Suppressor macrophage treated with lipopolysaccharide for 4 hours (primary cell): Measurements from ENCODE around the gene PPP6R3.
"Not testable (repeated sequence)": the region's sequence is repeated elsewhere in the genome, so short reads cannot be mapped to it uniquely, and the experiment has no call there.

Experiments
- DNase-seq: peaks from one replicate; pipeline ENCODE4 v3.0.0-alpha.2; 2020

Gene PPP6R3

GRCh38 chr11:68459886-68460740 is 439 bp upstream of the PPP6R3 start:
- peak; percentile 98 for DNase-seq

- no peak for DNase-seq
Measured at GRCh38 chr11:68461575-68461917, 994 bp downstream of the PPP6R3 start.

GRCh38 chr11:68463714-68464113 is 3.2 kb downstream of the PPP6R3 start:
- no peak for DNase-seq

- no peak for DNase-seq
Measured at GRCh38 chr11:68467201-68467834, 6.8 kb downstream of the PPP6R3 start.

GRCh38 chr11:68468217-68468828 is 7.8 kb downstream of the PPP6R3 start:
- no peak for DNase-seq

GRCh38 chr11:68469122-68469521 is 8.6 kb downstream of the PPP6R3 start:
- no peak for DNase-seq

GRCh38 chr11:68469642-68470041 is 9.1 kb downstream of the PPP6R3 start:
- no peak for DNase-seq

- no peak for DNase-seq
Measured at GRCh38 chr11:68470304-68470811, 9.8 kb downstream of the PPP6R3 start.

GRCh38 chr11:68471360-68472340 is 11.1 kb downstream of the PPP6R3 start:
- peak; percentile 85 for DNase-seq

GRCh38 chr11:68472778-68473177 is 12.2 kb downstream of the PPP6R3 start:
- DNase-seq: no peak

GRCh38 chr11:68473693-68474092 is 13.1 kb downstream of the PPP6R3 start:
- DNase-seq: no peak

GRCh38 chr11:68475626-68476025 is 15.1 kb downstream of the PPP6R3 start:
- not testable (repeated sequence) for DNase-seq

- DNase-seq: no peak
Measured at GRCh38 chr11:68479390-68479789, 18.8 kb downstream of the PPP6R3 start.

GRCh38 chr11:68480193-68480592 is 19.6 kb downstream of the PPP6R3 start:
- no peak for DNase-seq

GRCh38 chr11:68480852-68481510 is 20.4 kb downstream of the PPP6R3 start:
- no peak for DNase-seq

- DNase-seq: no peak
Measured at GRCh38 chr11:68481579-68482240, 21.2 kb downstream of the PPP6R3 start.

- no peak for DNase-seq
Measured at GRCh38 chr11:68488623-68489022, 28.1 kb downstream of the PPP6R3 start.

- no peak for DNase-seq
Measured at GRCh38 chr11:68495220-68495729, 34.7 kb downstream of the PPP6R3 start.

GRCh38 chr11:68495872-68496271 is 35.3 kb downstream of the PPP6R3 start:
- DNase-seq: no peak

- DNase-seq: peak; percentile 28
Measured at GRCh38 chr11:68497761-68498160, 37.2 kb downstream of the PPP6R3 start.

- DNase-seq: peak; percentile 30
Measured at GRCh38 chr11:68498321-68498720, 37.8 kb downstream of the PPP6R3 start.
